ENCODE data around the gene CBX7.
"Not testable (repeated sequence)": the region's sequence is repeated elsewhere in the genome, so short reads cannot be mapped to it uniquely, and the experiment has no call there.

CBX7 gene

DNA sequence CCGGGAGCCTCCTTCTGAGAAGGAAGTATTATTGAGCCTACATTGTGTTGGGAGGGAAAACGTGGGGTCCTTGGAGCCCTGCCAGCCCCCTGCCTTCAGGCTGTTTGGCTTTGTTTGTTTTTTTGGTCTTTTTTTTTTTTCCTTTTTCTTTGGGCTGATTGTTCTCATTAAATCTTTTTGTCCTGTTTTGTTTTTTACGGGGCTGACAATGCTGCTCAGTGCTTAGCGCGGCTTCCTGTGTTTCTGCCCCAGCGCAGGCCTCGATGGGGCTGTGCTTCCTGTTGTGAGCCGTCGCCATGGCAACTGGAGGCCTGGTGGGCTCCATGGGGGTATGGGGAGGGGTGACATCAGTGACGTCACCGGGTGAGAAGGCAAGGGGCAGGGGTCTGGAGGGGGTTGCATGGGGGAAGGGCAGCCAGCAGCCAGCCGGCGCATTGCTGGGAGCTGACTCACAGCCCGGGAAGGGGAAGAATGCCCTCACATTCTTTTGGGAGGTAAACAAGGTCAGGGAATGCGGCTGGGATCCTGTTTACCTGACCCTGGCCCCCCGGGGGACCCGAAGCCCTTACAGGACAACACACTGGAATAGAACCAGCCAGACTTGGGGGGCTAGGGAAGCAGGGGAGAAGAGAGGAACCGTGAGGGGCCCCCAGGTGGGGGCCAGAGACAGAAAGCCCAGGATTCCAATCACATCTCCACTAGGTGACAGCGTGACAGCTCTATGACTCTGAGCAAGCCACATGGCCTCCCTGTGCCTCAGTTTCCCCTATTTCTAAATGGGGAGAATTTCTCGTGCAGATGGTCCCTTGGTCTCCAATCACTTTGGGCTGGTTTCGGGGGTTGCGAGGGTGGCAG is 22.2 kb upstream of the CBX7 start:
- peak; percentile 61 for DNase-seq (ENCODE audit: low read depth, low spot score)

DNA sequence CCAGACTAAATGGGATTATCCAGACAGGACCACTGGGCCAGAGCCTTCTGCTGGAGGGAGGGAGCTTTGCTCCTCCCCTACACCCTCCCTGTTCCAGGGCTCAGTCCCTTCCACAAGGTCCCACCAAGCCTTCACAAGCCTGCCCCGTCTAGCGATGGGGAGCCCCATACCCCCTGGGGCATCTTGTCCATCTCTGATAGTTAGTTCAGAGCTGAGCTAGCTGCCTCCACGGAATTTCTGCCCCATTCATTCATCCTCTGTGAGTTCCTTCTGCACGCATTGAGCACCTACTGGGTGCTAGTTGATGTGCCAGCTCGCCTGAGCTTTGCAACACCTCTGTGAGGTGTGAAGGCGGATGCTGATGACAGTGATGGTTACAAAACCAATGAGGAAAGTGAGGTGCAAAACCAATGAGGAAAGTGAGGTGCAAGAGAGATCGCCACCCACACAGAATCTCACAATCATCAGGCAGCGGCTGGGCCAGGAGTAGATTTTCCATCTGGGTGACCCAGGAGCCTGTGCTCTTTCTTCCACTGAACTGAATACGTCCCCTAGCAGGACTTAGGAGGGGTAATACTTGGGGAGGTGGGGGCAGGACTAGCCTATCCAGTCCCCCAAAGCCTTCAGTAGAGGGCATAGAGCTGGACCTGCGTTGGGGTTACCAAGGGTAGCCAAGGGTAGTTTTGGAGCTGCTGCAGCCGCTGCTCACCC is 21.5 kb upstream of the CBX7 start:
- DNase-seq (ENCODE audit: low read depth, low spot score), result no peak

DNA sequence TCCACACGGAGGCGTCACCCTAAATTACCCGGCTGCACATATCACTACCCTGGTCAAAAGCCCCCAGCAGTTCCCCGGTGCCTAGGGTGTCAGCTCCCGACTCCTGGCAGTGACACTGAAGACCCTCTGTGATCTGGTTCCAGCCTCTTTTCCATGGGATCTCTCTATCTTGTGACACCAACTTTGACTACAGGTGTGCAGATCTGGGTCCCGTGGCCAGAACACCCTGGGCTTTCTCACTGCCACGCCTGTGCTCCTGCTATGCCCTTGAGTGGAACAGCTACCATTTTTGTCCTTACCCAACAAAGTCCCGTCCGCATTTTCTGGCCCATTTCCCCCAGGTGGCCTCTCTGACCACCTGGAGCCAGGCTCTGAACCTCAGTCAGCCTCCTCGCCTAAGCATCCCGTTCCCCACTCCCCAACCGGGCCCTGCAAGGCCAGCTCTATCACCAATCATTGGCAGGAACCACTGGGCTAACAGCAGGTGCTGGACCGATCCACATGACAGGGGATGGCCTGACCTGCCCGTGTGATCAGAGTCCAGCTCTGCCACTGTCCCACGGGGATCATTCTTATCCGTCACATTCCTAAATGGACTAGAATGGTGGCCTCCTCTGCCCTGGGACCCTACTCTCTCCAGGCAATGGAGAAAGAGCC is 20.7 kb upstream of the CBX7 start:
- no peak for DNase-seq (ENCODE audit: low read depth, low spot score)

DNA sequence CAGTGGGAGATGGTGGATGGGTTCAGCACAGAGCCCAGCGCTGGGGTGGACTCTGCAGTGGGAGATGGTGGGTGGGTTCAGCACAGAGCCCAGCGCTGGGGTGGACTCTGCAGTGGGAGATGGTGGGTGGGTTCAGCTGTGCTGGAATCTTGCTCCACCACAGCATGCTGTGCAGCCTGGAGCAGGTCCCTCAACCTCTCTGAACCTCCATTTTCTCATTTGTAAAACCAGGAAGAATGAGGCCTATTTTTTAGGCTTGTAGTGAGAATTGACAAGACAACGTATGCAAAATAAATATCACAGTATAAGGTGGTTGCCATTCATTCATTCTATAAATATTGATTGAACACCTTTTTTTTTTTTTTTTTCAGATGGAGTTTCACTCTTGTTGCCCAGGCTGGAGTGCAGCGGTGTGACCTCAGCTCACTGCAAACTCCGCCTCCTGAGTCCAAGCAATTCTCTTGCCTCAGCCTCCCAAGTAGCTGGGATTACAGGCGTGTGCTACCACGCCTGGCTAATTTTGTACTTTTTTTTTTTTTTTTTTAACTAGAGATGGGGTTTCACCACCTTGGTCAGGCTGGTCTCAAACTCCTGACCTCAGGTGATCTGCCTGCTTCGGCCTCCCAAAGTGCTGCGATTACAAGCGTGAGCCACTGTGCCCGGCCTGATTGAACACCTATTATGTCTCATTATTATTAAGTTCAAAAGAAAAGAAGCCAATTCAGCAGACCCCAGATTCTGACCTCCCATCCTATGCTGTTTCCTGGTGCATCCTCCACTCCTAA is 20.0 kb upstream of the CBX7 start:
- DNase-seq (ENCODE audit: low read depth, low spot score), result not testable (repeated sequence)

DNA sequence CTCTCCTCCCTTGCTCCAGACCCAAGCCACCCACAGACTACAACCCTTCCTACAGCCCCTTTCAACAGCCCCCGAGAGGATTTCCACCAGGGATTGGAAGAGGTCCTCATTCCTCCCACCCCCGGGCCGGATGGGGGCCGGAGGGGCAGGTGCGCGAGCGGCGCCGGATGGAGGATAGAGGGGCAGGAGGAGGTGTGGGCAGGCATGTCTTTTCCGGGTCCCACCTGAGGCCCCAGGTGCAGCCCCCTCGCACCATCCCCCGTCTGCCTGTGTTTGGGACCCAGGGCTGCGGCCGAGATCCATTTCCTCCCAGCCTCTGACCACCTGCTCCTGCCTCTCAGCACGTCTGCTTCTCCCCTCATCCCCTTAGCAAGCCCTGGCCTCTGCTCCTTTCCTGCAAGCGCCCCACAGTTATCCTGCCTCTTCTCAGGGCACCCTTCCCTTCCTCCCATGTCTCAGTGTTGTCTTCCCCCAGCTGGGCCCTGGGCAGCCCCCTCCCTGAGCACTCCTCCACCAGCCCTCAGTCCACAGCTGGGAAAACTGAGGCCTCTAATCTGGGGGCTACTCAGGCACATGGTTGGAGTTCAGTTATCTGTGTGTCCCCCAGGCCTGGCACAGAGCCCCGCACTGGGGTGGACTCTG is 19.3 kb upstream of the CBX7 start:
- DNase-seq (ENCODE audit: low read depth, low spot score), result no peak

DNA sequence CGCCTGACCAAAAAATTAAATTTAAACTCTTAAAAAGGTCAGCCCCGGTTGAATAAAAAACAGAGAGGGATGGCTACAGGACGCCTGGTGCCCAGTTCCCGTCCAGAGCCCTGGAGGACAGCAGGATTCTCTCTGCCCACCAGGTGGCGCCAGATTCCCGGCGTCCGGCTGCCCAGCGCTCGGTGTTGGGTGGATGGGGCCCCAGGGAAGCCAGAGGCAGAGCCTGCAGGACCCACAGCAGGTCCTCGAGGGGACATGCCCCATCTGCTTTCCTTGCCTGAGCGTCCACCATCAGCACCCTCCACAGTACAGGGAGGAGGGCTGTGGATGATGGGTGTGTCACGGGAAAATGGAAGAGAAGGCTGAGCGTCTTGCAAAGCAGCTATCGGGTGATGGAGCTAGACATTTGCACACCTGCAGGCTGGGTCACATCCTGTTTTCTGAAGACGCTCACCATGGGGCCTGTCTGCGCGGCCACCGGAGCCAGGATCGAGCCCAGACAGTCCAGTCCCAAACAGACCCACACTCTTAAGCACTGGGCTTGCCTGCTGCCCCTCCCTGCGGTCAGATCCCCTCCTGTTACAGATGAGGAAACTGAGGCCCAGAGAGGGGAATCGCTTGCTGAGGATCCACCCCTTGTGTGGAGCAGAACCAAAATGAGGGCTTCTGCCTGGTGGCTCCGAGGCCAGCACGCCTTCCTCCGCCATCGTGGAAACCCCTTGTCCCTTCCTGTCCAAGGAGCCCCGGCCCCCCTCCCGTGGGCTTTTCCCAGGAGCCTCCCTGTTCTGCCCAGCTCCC is 18.5 kb upstream of the CBX7 start:
- DNase-seq (ENCODE audit: low read depth, low spot score), result no peak

DNA sequence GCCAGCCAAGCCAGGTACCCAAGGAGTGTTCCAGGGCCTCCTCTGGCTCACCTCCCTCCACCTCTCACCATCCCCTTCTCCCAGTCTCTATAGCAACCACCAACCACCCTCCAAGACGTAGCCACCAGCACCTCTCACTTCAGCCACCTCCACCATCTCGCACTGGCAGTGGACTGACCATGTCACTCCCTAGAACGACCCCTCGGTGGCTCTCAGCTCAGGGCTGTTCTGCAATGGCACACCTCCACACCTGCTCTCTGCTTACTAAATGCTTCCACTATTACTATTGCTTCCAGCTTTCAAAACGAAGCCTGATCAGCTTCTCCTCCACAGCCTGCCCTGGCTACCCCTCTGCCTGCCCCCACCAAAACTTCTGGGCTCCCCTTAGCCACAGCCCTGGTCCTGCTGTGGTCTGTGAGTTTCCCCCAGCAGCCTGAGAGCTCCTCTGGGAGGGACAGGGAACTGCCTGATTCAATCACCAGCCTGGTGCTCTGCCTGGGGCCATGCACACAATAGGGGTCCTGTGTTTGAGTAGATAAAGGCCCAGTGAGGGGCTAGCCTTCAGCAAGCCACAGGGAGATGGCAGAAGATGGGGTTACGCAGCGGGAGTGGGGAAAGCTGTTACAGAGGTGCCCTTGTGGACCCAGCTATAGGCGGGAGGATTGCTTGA is 17.5 kb upstream of the CBX7 start:
- no peak for DNase-seq (ENCODE audit: low read depth, low spot score)

DNA sequence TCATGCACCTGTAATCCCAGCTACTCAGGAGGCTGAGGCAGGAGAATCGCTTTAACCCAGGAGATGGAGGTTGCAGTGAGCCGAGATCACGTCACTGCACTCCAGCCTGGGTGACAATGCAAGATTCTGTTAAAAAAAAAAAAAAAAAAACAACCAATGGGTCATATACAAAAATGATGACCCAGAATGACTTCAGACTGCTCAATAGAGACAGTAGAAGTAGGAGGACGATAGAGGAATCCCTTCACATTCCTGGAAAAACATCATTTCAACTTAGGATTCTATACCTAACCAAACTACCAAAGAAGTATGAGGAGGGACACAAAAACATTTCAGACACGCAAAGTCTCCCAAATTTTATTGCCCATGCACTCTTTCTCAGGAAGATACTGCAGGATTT is 14.1 kb upstream of the CBX7 start:
- no peak for DNase-seq (ENCODE audit: low read depth, low spot score)

DNA sequence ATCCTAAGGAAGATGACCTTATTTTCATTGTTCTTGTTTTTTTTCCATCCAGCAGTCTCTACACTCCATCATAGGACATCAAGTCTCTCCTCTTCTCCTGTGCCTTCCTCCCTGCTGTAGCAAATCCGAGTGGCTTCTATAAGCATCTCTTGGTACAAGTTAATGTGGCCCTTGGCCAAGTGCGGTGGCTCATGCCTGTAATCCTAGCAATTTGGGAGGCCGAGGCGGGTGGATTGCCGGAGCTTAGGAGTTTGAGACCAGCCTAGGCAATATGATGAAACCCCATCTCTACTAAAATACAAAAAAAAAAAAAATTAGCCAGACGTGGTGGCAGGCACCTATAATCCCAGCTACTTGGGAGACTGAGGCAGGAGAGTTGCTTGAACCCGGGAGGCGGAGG is 3.6 kb upstream of the CBX7 start:
- not testable (repeated sequence) for DNase-seq (ENCODE audit: low read depth, low spot score)

DNA sequence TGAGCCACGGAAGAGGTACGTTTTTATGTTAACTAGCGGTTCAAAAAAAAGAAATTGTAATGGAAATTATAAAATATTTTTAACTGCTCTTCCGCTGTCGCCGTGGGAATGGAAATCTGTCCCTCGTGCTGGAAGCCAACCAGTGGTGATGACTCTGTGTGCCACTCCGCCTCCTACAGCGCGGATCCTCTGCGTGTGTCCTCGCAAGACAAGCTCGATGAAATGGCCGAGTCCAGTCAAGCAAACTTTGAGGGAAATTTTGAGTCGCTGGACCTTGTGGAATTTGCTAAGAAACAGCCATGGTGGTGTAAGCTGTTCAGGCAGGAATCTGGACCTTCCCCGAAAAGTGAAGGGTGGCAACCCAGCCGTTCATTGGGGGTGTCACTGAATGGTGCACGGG is 2.9 kb upstream of the CBX7 start:
- no peak for DNase-seq (ENCODE audit: low read depth, low spot score)

DNA sequence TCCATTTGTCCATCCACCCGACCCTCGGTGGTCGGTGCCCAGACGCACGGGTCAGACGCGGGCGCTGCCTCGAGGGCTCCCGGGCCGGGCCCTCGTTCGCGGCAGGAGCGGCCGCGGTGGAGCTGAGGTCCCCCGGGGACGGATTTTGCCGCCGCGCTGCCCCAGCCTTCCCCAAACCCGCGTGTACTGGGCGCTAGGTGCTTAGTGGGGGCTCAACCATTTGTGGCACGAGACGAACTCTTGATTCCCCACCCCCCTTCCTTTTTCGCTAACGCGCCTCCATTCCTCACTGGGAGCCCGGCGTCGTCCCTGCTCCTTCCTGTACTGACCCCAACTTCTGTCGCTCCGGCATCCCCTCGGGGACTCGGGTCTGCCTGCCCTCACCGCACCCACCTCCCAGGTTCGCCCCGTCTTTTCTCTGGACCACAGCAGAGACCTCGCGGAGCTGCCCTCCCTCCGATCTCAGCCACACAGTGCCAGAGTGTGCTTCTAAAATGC is 789 bp upstream of the CBX7 start:
- DNase-seq (ENCODE audit: low read depth, low spot score), result no peak

DNA sequence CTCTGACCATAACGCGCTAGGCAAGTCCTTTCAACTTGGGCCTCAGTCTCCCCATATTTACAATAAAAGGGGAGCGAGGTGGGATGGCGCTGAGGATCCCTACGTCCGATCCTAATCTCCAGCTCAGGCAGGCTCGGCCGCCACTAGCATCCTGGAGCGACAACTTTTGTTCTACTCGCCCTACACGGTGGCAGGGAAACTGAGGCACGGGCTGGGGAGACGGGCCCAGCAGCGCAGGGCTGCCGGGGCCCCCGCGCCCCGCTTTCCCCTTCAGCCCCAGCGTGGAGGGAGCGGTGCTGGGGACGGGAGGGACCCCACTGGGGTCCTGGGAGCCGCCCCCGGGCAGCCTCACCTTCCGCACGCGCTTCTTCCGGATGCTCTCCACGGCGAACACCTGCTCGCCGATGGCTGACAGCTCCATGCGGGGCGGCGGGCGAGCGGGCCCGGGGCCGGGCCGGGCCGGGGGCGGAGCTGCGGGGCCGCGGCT is 413 bp downstream of the CBX7 start:
- no peak for DNase-seq (ENCODE audit: low read depth, low spot score)

DNA sequence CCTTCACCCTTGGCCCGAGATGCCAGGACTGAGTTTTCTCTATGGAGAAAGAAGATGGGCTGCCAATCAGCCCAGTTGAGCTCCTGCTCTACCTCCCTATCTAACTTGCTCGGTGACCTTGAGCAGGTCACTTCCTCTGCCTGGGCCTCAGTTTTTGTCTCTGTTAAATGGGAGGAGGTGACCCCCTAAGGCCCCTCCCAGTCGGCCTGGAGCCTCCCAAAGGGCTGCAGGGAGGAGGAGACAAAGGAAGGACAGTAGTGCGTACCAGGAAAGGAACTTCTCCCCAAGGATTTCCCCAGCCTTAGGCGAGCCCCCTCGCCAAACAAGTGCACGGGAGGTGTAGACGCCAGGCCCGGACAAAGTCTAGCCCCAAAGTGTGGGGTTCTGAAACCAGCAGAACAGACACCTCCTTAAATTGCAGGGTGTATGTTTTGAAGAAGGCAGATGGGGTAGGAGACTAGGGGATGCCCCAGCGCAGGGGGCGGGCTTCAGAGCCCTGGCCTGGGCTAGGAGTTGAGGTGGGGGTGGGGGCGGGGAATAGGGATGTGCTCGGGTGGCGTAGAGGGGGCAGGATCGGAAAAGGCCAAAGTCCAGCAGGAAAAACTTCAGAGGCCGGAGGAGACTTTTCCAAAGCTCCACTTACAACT is 1.0 kb downstream of the CBX7 start:
- DNase-seq (ENCODE audit: low read depth, low spot score), result no peak

DNA sequence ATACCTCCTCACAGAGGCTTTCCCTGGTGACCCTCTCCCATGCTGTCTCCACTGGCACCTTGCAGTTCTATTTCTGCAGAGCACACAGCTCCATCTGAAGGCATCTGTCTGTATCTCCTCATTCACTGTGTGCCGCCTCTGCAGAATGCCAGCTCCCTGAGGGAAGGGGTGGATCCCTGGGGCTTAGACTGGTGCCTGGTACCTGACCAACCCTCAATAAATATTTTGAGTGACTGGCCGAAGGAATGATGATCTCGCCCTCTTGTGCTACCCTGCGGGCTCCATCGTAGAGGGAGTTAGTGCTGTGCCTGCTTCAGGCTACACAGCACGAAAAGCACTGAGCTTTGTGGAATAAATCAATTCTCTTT is 1.6 kb downstream of the CBX7 start:
- no peak for DNase-seq (ENCODE audit: low read depth, low spot score)

DNA sequence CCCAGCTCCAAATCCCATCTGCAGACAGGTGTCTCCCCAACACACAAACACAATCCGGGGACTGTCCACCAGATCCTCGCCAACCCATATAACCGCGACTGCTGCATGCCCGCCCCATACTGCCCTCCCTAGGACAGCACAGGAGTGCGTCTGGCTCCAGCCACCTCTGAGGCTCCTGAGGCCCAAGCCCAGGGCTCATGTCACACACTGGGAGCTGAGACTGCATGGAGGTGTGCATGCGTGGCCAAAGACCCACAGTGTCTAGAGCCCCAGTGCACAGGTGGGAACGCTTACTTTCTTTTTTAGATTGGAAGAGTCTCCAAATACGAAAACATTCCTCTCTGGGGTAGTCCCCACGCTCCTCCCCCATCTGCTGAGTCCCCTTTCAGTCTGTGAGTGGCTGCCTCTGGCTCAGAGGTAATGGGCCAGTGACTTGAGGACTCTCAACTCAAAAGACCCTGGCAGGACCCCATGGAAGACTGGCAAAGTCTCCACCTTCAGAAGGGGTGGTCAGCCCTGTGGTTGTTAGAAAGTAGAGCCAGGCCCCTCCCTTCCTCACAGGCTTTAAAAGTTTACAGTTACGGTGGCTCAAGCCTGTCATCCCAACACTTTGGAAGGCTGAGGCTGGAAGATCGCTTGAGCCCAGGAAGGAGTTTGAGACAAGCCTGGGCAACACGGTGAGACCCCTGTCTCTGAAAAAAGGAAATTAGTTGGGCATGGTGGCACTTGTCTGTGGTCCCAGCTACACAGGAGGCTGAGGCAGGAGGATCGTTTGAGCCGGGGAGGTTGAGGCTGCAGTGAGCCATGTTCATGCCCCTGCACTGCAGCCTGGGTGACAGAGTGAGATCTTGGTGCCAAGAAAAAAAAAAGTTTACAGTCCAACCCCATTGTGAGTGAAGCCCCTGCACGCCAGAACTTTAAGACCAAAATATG is 2.3 kb downstream of the CBX7 start:
- DNase-seq (ENCODE audit: low read depth, low spot score), result no peak

DNA sequence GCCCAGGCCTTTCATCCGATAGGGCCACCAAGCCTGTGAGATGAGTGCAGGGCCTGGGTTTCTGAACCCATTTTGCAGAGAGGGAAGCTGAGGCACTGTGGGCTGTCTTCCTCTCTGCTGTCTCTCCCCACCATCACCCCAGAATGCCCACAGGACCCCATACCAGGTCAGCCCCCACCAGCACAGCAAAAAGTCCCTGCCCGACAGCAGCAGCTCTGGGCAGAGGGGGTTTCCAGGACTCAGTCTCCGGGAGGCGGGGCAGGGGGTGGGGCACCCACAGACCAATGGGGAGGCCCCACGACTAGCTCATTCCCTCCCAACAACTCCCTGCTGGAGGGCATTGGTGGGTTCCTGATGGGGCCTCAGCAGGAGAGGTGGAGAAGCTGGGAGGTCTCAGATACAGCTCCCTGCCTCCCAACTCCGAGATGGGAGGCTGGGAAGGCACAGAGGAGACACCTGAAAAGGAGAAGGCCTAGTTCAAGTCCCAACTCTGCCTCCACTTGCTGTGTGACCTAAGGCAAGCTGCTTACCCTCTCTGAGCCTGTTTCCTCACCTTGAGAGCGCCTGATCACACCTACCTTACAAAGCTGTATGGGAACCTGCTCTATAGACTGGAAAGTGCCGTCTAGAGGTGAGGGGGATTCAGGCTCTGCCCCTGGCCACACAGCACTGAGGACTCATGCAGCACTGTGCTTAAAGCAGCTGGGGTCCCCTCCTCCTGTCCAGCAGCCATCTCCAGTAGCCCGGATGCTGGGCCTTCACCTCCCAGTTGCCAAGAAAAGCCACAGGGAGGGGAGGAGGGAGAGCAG is 3.5 kb downstream of the CBX7 start:
- DNase-seq (ENCODE audit: low read depth, low spot score), result no peak

DNA sequence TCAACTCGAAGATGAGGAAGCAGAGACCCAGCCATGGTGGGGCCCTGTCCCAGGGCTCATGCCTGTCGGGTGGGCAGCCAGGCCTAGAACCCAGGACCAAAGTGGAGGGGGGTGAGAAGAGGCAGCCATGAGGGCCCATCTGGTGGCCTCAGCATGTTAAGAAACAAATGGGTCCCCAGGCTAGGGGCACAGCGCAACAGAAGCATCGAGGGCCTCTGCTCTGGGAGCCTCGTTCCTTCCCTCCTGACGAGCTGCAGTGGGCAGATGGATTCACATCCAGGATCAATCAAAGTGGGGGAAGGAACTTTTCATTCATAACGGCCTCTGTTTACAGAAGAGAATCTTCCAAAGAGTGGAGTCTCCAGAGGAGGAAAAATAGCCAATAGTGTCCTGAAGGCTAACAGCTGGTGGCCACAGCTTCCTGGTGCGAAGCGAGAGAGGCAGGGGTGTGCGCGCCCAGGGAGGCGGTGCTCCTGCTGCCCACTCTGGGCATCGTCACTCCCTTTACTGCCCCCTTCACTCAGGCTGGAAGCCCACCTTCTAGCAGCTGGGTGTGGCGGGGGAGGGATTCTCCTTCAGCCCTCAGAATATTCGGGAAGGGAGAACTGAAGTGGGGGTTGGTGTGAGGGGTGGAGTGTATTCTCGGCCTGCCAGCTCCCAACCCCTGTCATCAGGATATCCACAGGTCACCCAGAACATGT is 4.3 kb downstream of the CBX7 start:
- no peak for DNase-seq (ENCODE audit: low read depth, low spot score)

Data from brain pericyte (primary cell).